OCI-LY3 (cell line): Measurements from ENCODE around the gene UST.
A peak's percentile ranks its signal among the peaks of the same experiment; 100 is the strongest.

Source experiments
- H2AFZ ChIP-seq: fragments of 200-600, 300-600 bp; shearing (Covaris generic); 2 replicates; pipeline ENCODE4 v1.6.0; 2014; ENCODE audit warnings: antibody characterized with exemption, low read depth, low read length
- H3K27ac ChIP-seq: fragments of 200-600, 300-600 bp; sonication (generic); 2 replicates; pipeline ENCODE4 v1.5.1; 2014; ENCODE audit warnings: mild to moderate bottlenecking, low read length, moderate library complexity, mixed read lengths
- H3K27me3 ChIP-seq: fragments of 200-600, 300-600 bp; sonication (generic); 2 replicates; pipeline ENCODE4 v1.6.1; 2014; ENCODE audit warnings: low read depth, low read length, mixed read lengths
- H3K36me3 ChIP-seq: fragments of 200-600, 300-600 bp; sonication (generic); replicated peaks from 2 replicates; pipeline ENCODE3; 2014; ENCODE audit warnings: low read depth, low read length, mixed read lengths
- H3K4me1 ChIP-seq: fragments of 300-600, 200-600 bp; sonication (generic); 2 replicates; pipeline ENCODE4 v1.6.1; 2014; ENCODE audit warnings: low read length, mixed read lengths
- H3K4me2 ChIP-seq: fragments of 200-600, 300-600 bp; sonication (generic); 2 replicates; pipeline ENCODE4 v1.6.1; 2014; ENCODE audit warnings: low read length, mixed read lengths
- H3K4me3 ChIP-seq: fragments of 300-600, 200-600 bp; sonication (generic); 2 replicates; pipeline ENCODE4 v1.5.1; 2014; ENCODE audit warnings: antibody characterized with exemption, mild to moderate bottlenecking, low read length, moderate library complexity
- H3K79me2 ChIP-seq: fragments of 300-600, 200-600 bp; shearing (Covaris generic); 2 replicates; pipeline ENCODE4 v1.6.1; 2014; ENCODE audit warnings: mild to moderate bottlenecking, low read length, mixed read lengths
- H3K9ac ChIP-seq: fragments of 300-600, 200-600 bp; shearing (Covaris generic); 2 replicates; pipeline ENCODE4 v1.6.0; 2014; ENCODE audit warnings: mild to moderate bottlenecking, low read length, moderate library complexity
- H3K9me3 ChIP-seq: fragments of 200-600, 300-600 bp; shearing (Covaris generic); 2 replicates; pipeline ENCODE4 v1.6.1; 2014; ENCODE audit warnings: low read length, mixed read lengths; ENCODE audit not compliant: insufficient read depth
- H4K20me1 ChIP-seq: fragments of 200-600, 300-600 bp; sonication (generic); 2 replicates; pipeline ENCODE4 v1.6.1; 2016; ENCODE audit warnings: low read length, mixed read lengths; ENCODE audit not compliant: insufficient read depth
- EZH2phosphoT487 ChIP-seq: fragments of 200-600 bp; shearing (Covaris generic); IDR thresholded peaks from 2 replicates; pipeline ENCODE4 v1.6.1; 2018; ENCODE audit warnings: antibody characterized with exemption, mixed run types, low read depth
- TF ChIP-seq, protein P1 (sequence below): fragments of 200-600, 300-600 bp; sonication (generic); IDR thresholded peaks from 2 replicates; pipeline ENCODE4 v1.5.1; 2014; ENCODE audit warnings: antibody characterized with exemption, low read length, low read depth

The UST gene, protein sequence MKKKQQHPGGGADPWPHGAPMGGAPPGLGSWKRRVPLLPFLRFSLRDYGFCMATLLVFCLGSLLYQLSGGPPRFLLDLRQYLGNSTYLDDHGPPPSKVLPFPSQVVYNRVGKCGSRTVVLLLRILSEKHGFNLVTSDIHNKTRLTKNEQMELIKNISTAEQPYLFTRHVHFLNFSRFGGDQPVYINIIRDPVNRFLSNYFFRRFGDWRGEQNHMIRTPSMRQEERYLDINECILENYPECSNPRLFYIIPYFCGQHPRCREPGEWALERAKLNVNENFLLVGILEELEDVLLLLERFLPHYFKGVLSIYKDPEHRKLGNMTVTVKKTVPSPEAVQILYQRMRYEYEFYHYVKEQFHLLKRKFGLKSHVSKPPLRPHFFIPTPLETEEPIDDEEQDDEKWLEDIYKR

DNA sequence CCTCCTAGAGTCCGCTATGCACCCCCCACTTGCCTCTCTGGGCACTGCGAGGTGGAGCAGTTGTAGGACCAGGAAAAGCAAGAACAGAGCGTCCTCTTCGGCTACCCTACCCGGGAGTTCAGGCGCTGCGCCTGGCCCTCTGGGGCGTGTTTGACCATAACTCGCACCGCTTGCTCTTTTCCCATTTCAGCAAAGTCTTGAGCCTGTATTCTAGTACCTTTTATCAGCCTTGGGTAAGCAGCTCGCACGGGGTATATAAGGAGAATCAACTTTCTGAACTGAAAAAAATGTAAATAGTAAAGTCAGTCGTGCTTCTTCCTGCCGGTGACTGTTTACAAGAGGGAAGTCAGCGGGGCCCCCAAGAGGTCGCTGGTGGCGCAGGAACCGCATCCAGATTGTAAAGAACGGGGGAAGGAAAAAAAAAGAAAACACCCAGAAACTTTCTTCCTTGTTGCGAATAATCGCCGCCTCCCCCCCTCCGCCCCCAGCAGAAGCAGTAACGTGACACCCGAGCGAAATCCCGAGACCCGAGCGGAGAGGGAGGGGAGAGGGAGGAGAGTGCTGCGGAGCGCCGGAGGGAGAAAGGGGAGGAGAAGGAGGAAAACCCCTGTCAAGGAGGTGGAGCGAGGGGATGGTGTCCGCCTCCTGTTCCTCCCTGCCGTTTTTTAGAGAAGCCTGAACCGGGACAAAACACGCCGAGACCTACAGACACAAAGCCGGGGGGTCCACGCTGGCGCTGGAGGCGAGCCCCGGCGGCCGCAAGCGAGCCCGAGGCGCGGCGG is at the start of gene UST:
UST (plus strand) TSS at position 668 of the 782 bp plus-strand sequence. CDS start 401 bp downstream, outside the sequence.
- Histone ChIP-seq H4K20me1 (no peaks in the 10 kb centered on the region), H2AFZ (peak within 1 kb of the TSS; percentile 97), H3K4me1 (peaks cover 23% of the 10 kb centered on the region), H3K27ac (peak within 1 kb of the TSS; percentile 57), H3K27me3 (peaks cover 3% of the 10 kb centered on the region; the same call in 1 of the 2 replicates), H3K36me3 (no peaks in the 10 kb centered on the region), H3K4me2 (peak within 1 kb of the TSS; percentile 95), H3K79me2 (peaks cover 22% of the 10 kb centered on the region), H3K9ac (peak within 1 kb of the TSS; percentile 77), H3K9me3 (no peaks in the 10 kb centered on the region), H3K4me3 (peak within 1 kb of the TSS; percentile 99)
- TF ChIP-seq EZH2phosphoT487: no peak
- TF ChIP-seq, protein P1, sequence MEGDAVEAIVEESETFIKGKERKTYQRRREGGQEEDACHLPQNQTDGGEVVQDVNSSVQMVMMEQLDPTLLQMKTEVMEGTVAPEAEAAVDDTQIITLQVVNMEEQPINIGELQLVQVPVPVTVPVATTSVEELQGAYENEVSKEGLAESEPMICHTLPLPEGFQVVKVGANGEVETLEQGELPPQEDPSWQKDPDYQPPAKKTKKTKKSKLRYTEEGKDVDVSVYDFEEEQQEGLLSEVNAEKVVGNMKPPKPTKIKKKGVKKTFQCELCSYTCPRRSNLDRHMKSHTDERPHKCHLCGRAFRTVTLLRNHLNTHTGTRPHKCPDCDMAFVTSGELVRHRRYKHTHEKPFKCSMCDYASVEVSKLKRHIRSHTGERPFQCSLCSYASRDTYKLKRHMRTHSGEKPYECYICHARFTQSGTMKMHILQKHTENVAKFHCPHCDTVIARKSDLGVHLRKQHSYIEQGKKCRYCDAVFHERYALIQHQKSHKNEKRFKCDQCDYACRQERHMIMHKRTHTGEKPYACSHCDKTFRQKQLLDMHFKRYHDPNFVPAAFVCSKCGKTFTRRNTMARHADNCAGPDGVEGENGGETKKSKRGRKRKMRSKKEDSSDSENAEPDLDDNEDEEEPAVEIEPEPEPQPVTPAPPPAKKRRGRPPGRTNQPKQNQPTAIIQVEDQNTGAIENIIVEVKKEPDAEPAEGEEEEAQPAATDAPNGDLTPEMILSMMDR: peak; percentile 61

DNA sequence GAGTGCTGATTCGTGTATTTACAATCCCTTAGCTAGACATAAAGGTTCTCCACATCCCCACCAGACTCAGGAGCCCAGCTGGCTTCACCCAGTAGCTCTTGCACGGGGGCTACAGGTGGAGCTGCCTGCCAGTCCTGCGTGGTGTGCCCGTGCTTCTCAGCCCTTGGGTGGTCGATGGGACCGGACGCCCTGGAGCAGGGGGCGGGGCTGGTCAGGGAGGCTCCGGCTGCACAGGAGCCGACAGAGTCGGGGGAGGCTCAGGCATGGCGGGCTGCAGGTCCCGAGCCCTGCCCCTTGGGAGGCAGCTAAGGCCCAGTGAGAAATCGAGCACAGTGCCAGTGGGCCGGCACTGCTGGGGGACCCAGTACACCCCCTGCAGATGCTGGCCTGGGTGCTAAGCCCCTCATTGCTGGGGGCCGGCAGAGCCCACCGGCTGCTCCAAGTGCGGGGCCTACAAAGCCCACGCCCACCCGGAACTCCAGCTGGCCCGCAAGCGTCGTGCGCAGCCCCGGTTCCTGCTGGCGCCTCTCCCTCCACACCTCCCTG is 48.9 kb upstream of the UST start:
- H3K79me2 ChIP-seq: no peaks in the 10 kb centered on the region
- no peak overlapping the region for H3K4me3 ChIP-seq
- no peaks in the 10 kb centered on the region for H3K27me3 ChIP-seq
- H2AFZ ChIP-seq: no peak overlapping the region
- H3K27ac ChIP-seq: no peak overlapping the region
- no peaks in the 10 kb centered on the region for H3K36me3 ChIP-seq
- H4K20me1 ChIP-seq: no peaks in the 10 kb centered on the region
- H3K4me2 ChIP-seq: no peak overlapping the region
- H3K9me3 ChIP-seq: no peaks in the 10 kb centered on the region
- H3K4me1 ChIP-seq: peaks cover 20% of the 10 kb centered on the region
- no peak overlapping the region for H3K9ac ChIP-seq
- TF ChIP-seq, protein P1: no peak
- TF ChIP-seq EZH2phosphoT487: no peak

DNA sequence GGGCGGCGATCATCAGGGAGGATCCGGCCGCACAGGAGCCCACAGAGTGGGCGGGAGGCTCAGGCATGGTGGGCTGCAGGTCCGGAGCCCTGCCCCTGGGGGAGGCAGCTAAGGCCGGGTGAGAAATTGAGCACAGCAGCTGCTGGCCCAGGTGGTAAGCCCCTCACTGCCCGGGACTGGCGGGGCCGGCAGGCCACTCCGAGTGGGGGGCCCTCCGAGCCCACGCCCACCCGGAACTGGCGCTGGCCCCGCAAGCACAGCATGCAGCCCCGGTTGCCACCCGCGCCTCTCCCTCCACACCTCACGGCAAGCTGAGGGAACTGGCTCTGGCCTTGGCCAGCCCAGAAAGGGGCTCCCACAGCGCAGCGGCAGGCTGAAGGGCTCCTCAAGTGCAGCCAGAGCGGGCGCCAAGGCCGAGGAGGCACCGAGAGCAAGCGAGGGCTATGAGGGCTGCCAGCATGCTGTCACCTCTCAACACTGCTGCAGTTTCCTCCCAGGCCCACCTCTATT is 48.1 kb upstream of the UST start:
- no peaks in the 10 kb centered on the region for H3K27me3 ChIP-seq
- no peaks in the 10 kb centered on the region for H3K9me3 ChIP-seq
- H3K9ac ChIP-seq: no peak overlapping the region
- H3K4me1 ChIP-seq: peaks cover 17% of the 10 kb centered on the region
- H3K79me2 ChIP-seq: no peaks in the 10 kb centered on the region
- no peak for TF ChIP-seq EZH2phosphoT487
- TF ChIP-seq, protein P1: no peak
- no peak overlapping the region for H3K4me2 ChIP-seq
- H4K20me1 ChIP-seq: no peaks in the 10 kb centered on the region
- no peak overlapping the region for H3K4me3 ChIP-seq
- H3K36me3 ChIP-seq: no peaks in the 10 kb centered on the region
- no peak overlapping the region for H2AFZ ChIP-seq
- no peak overlapping the region for H3K27ac ChIP-seq
